Measurements from ENCODE around the gene CACNA1D.

GRCh38 chr3:53795176-53795575, 300.8 kb downstream of the CACNA1D start:
- TF ChIP-seq CTCF (IDR thresholded peaks at IDR 0.05; ENCODE audit: insufficient read depth, low read length, poor library complexity, severe bottlenecking) (no peak), EZH2phosphoT487 (conservative IDR thresholded peaks at IDR 0.05; ENCODE audit: low read length) (no peak)

All from SU-DHL-6 (cell line).